OCI-LY7 (cell line): Measurements from ENCODE around the gene ITGB8. TPM values are rescaled to one million over a fixed set of nuclear protein-coding genes. Genes with fewer than 3 reads are reported as not detected.

Source experiments
- BruUV-seq: library from RNA; stranded (reverse); fragments of 400-500 nt; replicated peaks from 2 replicates; lab custom pipeline; 2021; lab: Mats Ljungman, UMichigan
- CTCF ChIA-PET: fragments of 300-600 bp; sonication (Branson Sonifier 250); formaldehyde crosslinking; loops from one replicate; lab custom pipeline; 2022; ENCODE audit warnings: antibody characterized with exemption; ENCODE audit not compliant: unreplicated experiment; lab: Charles Lee
- POLR2A ChIA-PET: fragments of 300-600 bp; sonication (Branson Sonifier 250); formaldehyde crosslinking; loops from one replicate; lab custom pipeline; 2022; ENCODE audit warnings: antibody characterized with exemption; lab: Charles Lee
- DNase-seq: peaks from one replicate; pipeline ENCODE4 v3.0.0-alpha.2; 2015; ENCODE audit warnings: low spot score
- H2AFZ ChIP-seq: fragments of 200-600 bp; sonication (generic), shearing (Covaris generic); 2 replicates; pipeline ENCODE4 v1.6.1; 2014; ENCODE audit warnings: mild to moderate bottlenecking, antibody characterized with exemption, low read length, moderate library complexity
- H3K27ac ChIP-seq: fragments of 200-600 bp; sonication (generic); 2 replicates; pipeline ENCODE4 v1.5.1; 2014; ENCODE audit warnings: mixed run types, low read depth, mild to moderate bottlenecking, moderate library complexity, low read length, inconsistent platforms; ENCODE audit not compliant: poor library complexity, severe bottlenecking
- H3K36me3 ChIP-seq: fragments of 200-600 bp; sonication (generic); 2 replicates; pipeline ENCODE4 v1.6.1; 2014; ENCODE audit warnings: mild to moderate bottlenecking, antibody characterized with exemption, low read length, moderate library complexity, mixed read lengths; ENCODE audit not compliant: insufficient read depth
- H3K4me1 ChIP-seq: fragments of 200-600 bp; sonication (generic); 2 replicates; pipeline ENCODE4 v1.5.1; 2014; ENCODE audit warnings: mild to moderate bottlenecking, low read length; ENCODE audit not compliant: insufficient read depth, poor library complexity, severe bottlenecking
- H3K4me2 ChIP-seq: fragments of 200-600 bp; sonication (generic); 2 replicates; pipeline ENCODE4 v1.6.1; 2014; ENCODE audit warnings: mild to moderate bottlenecking, low read length
- H3K4me3 ChIP-seq: fragments of 200-600 bp; sonication (generic); 2 replicates; pipeline ENCODE4 v1.5.1; 2014; ENCODE audit warnings: mild to moderate bottlenecking, low read depth, low read length; ENCODE audit not compliant: poor library complexity, severe bottlenecking
- H3K79me2 ChIP-seq: fragments of 200-600 bp; sonication (generic); 2 replicates; pipeline ENCODE4 v1.6.1; 2016; ENCODE audit warnings: low read depth, mild to moderate bottlenecking, low read length, moderate library complexity, mixed read lengths; ENCODE audit not compliant: insufficient read depth
- H3K9me2 ChIP-seq: fragments of 200-600 bp; sonication (generic); 2 replicates; pipeline ENCODE4 v1.6.1; 2016; ENCODE audit warnings: mild to moderate bottlenecking, low read length, mixed read lengths; ENCODE audit not compliant: insufficient read depth
- H3K9me3 ChIP-seq: fragments of 200-600 bp; sonication (generic); 2 replicates; pipeline ENCODE4 v1.6.1; 2014; ENCODE audit warnings: mild to moderate bottlenecking, mixed run types, low read length, mixed read lengths
- H4K20me1 ChIP-seq: fragments of 200-600 bp; sonication (generic); 2 replicates; pipeline ENCODE4 v1.6.1; 2014; ENCODE audit warnings: mild to moderate bottlenecking, antibody characterized with exemption, low read length, moderate library complexity, mixed read lengths; ENCODE audit not compliant: insufficient read depth
- EZH2phosphoT487 ChIP-seq: fragments of 200-600 bp; sonication (generic); IDR thresholded peaks from 2 replicates; pipeline ENCODE4 v1.6.1; 2018; ENCODE audit warnings: low read depth, borderline replicate concordance, mild to moderate bottlenecking, mixed run types, antibody characterized with exemption, low read length, moderate library complexity, mixed read lengths
- intact Hi-C: fragments of 100-400 bp; cut with micrococcal nuclease; formaldehyde crosslinking; loops from one replicate; pipeline ENCODE4 v1.10.0; 2022; ENCODE audit not compliant: unreplicated experiment
- total RNA-seq, 2 experiments: library from RNA; depleted of rRNA in 1 of 2; stranded (reverse); fragments of >200 nt in 1 of 2; shearing (Covaris generic) in 1 of 2; gene quantifications; 2 replicates each; pipeline ENCODE4 v1.2.3, GENCODE V29; 2014 to 2022
- TF ChIP-seq, protein P1 (sequence below): fragments of 200-600 bp; sonication (generic); conservative IDR thresholded peaks from 2 replicates; pipeline ENCODE4 v1.5.1; 2014; ENCODE audit warnings: mild to moderate bottlenecking, antibody characterized with exemption, low read length, moderate library complexity, mixed read lengths

The ITGB8 gene
- total RNA-seq, 2 experiments from 2014 or later, result not detected

GRCh38 chr7:20417260-20417659 is 86.6 kb downstream of the ITGB8 start:
- no peaks in the 10 kb centered on the region for H3K4me1 ChIP-seq
- H3K36me3 ChIP-seq, result no peaks in the 10 kb centered on the region
- TF ChIP-seq, protein P1, sequence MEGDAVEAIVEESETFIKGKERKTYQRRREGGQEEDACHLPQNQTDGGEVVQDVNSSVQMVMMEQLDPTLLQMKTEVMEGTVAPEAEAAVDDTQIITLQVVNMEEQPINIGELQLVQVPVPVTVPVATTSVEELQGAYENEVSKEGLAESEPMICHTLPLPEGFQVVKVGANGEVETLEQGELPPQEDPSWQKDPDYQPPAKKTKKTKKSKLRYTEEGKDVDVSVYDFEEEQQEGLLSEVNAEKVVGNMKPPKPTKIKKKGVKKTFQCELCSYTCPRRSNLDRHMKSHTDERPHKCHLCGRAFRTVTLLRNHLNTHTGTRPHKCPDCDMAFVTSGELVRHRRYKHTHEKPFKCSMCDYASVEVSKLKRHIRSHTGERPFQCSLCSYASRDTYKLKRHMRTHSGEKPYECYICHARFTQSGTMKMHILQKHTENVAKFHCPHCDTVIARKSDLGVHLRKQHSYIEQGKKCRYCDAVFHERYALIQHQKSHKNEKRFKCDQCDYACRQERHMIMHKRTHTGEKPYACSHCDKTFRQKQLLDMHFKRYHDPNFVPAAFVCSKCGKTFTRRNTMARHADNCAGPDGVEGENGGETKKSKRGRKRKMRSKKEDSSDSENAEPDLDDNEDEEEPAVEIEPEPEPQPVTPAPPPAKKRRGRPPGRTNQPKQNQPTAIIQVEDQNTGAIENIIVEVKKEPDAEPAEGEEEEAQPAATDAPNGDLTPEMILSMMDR, result no peak
- TF ChIP-seq EZH2phosphoT487, result no peak
- H2AFZ ChIP-seq, result no peak overlapping the region
- no peaks in the 10 kb centered on the region for H3K9me2 ChIP-seq
- no peaks in the 10 kb centered on the region for H3K9me3 ChIP-seq
- no peak for DNase-seq
- BruUV-seq, result no TSS peak
- H3K4me2 ChIP-seq, result no peak overlapping the region
- intact Hi-C loops, result no loop called here
- no peaks in the 10 kb centered on the region for H4K20me1 ChIP-seq
- no peak overlapping the region for H3K27ac ChIP-seq
- H3K4me3 ChIP-seq, result no peak overlapping the region
- ChIA-PET CTCF (no interaction called here), POLR2A (no interaction called here)
- H3K79me2 ChIP-seq, result no peaks in the 10 kb centered on the region

DNA sequence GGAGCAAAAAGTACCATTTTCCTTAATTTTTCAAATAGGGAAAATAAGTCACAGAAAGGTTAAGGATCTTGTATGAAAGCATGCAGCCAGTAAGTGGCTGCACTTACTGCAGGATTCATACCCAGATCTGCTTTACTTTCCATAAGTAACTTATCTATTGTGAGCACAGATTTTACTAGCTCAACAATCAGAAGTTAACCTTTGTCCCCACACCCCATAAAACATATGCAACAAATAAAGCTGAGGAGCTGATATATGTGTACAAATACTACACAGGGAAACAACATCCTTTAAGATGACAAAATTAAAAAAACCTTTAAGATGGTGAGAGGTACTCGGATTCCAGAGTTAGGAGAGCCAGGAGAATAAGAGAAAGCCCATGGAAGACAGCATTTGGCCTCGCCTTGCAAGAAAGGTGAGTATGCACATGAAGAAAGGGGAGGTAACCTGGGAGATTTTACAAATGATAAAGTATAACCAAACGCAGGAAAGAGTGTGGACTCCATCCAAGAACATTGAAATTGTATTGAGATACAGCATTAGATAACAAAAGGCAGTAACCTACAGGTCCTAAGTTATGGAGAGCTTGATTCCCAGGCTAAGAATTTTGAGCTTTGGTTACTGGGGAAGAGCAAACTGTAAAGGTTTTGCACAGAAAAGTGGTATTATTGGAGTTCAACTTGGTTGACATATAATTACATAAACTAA is 87.1 kb downstream of the ITGB8 start:
- no TSS peak for BruUV-seq
- CTCF ChIA-PET, result no interaction called here
- no peak overlapping the region for H2AFZ ChIP-seq

More for the DNA sequence above, 87.1 kb downstream of the ITGB8 start:
- Histone ChIP-seq H3K4me2 (no peak overlapping the region), H3K4me3 (no peak overlapping the region), H3K36me3 (no peaks in the 10 kb centered on the region), H4K20me1 (no peaks in the 10 kb centered on the region), H3K79me2 (no peaks in the 10 kb centered on the region), H3K9me3 (no peaks in the 10 kb centered on the region), H3K27ac (no peak overlapping the region), H3K9me2 (no peaks in the 10 kb centered on the region), H3K4me1 (no peaks in the 10 kb centered on the region)
- POLR2A ChIA-PET, result no interaction called here
- no peak for DNase-seq
- intact Hi-C loops, result no loop called here
- TF ChIP-seq, protein P1, result no peak
- TF ChIP-seq EZH2phosphoT487, result no peak
